Activated T-cell treated with anti-CD3 and anti-CD28 coated beads for 1 hour (primary cell): ENCODE results near the gene IFNL1.
"Not testable (repeated sequence)": the region's sequence is repeated elsewhere in the genome, so short reads cannot be mapped to it uniquely, and the experiment has no call there.

Experiments
- DNase-seq: peaks from one replicate; pipeline ENCODE4 v3.0.0-alpha.2; 2020; ENCODE audit warnings: low read depth

Gene IFNL1

DNA sequence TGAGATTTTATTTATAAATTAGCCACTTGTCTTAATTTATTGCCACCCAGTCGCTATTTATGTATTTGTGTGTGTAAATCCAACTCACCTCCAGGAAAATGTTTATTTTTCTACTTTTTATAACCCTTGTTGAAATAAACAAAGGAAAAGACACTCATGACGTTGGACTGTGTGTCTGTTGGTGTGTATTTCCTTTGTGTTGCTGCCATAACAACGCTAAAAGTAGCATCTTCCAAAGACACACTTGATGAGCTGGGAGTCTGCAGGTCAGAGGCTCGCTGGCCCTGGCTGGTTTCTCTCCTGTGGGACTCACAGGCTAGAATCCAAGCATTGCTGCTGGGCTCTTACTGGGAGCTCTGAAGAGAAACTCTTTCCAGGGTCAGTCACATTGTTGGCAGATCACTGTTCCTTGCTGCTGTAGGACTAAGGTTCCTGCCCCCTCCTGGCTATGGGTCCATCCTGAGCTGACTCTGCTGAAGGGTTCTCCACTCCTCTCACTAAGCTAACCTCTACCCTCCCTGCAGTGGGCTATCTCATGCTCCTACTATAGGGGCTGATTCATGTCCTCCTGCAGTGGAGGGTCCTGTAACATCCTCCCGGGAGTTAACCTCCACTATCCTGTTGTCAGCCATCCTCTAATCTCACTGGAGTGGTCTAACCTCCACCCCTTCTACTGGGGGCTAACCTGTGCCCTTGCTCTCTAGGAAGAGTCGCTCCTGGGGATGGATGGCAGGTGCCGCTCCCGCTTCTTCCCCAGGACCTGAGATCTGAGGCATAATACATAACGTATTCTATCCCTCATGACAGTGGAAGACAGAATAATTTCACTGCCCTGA lies 26.0 kb upstream of the IFNL1 start:
- no peak for DNase-seq

DNA sequence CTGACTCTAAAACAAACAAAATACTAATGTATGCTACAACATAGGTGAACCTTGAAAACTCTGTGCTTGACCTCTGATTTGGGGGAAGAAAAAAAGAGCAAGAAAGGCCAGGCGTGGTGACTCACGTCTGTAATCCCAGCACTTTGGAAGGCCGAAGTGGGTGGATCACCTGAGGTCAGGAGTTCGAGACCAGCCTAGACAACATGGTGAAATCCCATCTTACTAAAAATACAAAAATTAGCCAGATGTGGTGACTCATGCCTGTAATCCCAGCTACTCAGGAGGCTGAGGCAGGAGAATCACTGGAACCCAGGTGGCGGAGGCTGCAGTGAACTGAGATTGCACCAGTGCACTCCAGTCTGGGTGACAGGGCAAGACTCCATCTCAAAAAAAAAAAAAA lies 22.3 kb upstream of the IFNL1 start:
- DNase-seq = not testable (repeated sequence)

DNA sequence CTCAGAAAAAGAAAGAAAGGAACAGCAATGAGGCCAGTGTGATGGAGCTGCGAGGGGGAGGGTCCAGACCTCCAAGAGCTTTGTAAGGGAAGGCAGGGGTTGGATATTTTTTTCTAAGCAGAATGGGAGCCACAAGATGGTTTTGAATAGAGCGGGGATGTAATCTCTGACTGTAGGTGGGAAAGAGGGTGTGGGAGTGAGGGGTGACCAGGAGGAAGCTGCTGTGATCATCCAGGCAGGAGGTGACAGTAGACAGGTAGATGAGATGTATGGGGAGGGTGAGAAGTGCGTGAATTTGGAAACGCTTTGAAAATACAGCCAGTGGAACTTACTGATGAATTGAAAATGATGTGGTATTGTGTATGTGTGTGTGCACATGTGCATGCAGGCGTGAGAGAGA lies 20.6 kb upstream of the IFNL1 start:
- DNase-seq = no peak

DNA sequence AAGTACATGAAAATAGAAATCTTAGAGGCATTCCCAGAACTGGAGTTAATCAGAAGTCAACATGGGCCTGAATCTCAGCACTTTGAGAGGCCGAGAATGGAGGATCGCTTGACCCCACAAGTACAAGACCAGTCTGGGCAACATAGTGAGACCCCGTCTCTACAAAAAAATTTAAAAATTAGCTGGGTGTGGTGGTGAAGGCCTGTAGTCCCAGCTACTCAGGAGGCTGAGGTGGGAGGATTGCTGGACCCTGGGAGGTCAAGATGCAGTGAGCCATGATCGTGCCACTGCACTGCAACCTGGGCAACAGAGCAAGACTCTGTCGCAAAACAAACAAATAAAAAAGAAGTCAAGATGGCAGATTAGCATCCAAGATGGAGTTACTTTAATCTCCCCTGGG lies 19.5 kb upstream of the IFNL1 start:
- no peak for DNase-seq

DNA sequence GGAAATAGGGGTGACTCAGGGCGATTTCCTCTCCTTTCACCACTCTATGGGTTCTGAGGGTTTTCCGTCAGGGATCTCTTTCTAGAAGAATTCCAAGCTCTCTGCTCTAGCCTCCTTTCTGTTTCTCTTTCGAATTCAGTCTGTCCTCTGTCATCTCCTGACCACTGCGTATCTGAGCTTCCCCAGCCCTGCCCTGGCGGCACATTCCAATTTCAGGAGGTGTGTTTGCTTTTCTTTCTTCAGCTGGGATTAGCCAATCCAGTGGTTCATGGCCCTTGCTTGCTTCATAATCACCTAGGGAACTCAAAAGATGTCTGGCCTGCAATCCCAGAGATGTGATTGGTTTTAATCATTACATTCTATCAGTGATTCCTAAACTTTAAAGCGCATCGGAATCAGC lies 18.6 kb upstream of the IFNL1 start:
- no peak for DNase-seq

DNA sequence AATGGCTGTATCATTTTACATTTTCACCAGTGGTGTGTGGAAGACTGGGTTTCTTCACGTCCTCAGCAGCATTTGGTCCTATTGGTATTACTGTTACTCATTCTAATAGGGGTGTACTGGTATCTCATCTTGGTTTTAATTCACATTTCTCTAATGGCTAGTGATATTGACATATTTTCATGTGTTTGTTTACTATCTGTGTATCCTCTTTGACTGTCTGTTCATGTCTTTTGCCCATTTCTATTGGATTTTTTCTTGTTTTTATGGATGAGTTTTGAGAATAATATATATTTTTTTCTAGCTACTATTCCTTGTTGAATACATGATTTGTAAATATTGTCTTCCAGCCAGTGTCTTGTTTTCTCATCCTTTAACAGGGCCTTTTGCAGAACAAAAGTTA lies 14.2 kb upstream of the IFNL1 start:
- DNase-seq = no peak

DNA sequence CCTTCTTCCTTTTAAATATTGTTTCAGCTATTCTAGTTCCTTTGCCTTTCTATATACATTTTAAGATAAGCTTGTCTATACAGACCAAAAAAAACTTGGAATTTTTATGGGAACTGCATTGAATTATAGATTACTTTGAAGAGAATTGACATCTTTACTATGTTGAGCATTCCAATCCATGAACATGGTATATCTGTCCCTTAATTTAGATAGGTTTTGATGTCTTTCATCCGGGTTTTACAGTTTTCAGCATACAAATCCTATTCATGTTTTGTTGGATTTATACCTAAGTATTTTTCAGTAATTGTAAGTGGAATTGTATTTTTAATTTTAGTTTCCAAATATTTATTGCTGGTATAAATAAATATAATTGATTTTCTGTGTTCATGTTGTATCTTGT lies 12.2 kb upstream of the IFNL1 start:
- DNase-seq = no peak

DNA sequence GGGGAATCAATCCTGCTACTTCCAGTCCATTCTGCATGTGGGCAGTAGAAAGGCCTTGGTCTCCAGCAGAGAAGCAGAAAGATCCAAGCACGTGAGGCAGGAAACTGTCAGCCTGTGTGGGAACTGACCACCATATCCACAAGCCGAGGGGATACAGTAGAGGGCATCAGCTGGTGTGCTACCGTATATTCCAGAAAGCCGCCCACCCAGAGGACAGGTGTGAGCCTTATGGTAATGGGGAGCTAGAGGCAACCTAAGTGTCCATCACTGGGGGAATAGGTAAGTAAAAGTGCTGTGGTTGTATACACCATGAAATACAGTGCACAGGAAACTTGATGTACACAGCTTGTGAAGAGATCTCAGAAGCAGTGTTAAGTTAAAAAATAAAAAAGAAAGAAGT lies 2.8 kb upstream of the IFNL1 start:
- no peak for DNase-seq

DNA sequence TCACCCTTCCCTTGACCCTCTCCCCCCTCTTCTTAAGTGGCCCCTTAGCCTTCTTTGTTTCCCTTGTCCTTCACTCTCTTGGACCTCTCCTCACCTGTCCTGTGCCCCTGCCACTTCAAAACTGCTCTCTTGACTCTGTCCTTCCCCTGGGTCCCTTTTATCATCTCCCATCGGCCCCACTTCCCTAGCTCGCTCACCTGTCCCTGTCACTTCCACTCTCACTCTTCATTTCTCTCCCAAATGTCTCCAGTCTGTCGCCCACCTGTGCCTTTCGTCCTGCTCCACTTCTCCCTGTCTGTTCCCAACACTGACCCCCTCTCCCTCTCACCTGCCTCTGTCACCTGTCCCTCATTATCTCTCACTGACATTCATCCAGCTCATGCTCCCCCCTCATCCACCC lies 699 bp downstream of the IFNL1 start:
- no peak for DNase-seq

DNA sequence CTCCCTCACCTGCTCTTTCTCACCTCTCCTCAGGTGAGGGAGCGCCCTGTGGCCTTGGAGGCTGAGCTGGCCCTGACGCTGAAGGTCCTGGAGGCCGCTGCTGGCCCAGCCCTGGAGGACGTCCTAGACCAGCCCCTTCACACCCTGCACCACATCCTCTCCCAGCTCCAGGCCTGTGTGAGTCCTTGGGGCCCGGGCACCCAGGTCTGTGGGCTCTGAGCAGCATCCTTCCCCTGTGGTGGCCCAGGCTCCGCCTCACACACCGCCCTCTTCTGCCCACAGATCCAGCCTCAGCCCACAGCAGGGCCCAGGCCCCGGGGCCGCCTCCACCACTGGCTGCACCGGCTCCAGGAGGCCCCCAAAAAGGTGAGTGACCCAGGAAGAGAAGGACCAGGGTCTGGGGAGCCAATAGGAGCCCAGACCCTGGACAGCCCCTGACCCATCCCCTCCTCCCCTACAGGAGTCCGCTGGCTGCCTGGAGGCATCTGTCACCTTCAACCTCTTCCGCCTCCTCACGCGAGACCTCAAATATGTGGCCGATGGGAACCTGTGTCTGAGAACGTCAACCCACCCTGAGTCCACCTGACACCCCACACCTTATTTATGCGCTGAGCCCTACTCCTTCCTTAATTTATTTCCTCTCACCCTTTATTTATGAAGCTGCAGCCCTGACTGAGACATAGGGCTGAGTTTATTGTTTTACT lies 1.9 kb downstream of the IFNL1 start:
- peak; percentile 25 for DNase-seq

DNA sequence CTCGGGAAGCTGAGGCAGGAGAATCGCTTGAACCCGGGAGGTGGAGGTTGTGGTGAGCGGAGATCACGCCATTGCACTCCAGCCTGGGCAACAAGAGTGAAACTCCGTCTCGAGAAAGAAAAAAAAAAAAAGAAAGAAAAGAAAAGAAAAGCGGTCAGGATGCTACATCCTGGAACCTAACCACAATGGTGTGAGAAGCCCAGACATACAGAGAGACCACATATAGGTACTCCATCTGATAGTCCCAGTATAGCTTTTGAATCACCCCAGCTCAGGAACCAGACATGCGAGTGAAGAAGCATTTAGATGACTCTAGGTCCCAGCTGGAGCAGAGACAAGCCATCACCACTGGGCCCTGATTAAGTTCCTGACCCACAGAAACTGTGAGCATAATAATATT lies 3.2 kb downstream of the IFNL1 start:
- DNase-seq = no peak

DNA sequence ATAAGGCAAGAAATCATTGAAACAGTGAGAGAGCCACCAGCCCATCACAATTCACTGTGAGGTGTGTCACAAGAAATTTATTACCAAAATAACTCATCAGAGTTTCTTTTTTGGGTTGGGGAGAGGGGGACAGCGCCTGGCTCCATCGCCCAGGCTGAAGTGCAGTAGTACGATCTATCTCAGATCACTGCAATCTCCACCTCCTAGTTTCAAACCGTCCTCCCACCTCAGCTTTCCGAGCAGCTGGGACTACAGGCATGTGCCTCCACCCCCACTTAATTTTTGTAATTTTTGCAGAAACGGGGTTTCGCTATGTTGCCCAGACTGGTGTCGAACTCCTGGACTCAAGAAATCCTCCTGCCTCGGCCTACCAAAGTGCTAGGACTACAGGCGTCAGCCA lies 3.6 kb downstream of the IFNL1 start:
- no peak for DNase-seq

DNA sequence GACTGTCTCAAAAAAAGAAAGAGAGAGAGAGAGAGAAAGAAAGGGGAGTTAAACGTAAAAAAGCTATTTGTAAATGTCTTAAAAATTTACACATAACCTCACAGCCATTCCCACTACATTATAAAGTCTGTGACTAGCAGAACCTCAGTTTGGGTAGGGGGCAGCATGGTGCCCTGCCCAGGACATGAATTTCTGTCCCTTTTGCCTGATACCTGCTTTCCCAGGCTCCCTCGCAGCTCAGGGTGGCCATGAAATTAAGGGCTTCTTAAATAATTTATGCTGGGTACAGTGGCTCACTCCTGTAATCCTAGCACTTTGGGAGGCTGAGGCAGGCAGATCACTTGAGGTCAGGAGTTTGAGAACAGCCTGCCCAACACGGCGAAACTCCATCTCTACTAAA lies 4.8 kb downstream of the IFNL1 start:
- DNase-seq = no peak

DNA sequence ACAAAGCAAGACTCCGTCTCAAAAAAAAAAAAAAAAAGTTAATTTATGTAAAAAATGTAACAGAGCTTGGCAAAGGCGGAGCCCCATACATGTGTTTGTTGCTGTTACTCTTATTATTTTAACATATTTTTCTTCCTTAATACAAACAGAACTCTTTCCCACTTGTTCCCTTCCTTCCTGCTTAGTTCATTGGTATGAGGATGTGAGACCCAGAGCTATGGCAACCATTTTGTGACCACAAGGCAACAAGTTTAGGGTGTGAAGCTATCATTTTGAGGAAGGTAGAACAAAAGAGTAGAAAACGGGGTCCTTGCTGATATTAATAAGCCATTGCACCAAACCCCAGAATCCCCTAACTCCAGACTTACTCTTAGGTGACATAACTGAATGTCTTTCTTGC lies 5.4 kb downstream of the IFNL1 start:
- no peak for DNase-seq

DNA sequence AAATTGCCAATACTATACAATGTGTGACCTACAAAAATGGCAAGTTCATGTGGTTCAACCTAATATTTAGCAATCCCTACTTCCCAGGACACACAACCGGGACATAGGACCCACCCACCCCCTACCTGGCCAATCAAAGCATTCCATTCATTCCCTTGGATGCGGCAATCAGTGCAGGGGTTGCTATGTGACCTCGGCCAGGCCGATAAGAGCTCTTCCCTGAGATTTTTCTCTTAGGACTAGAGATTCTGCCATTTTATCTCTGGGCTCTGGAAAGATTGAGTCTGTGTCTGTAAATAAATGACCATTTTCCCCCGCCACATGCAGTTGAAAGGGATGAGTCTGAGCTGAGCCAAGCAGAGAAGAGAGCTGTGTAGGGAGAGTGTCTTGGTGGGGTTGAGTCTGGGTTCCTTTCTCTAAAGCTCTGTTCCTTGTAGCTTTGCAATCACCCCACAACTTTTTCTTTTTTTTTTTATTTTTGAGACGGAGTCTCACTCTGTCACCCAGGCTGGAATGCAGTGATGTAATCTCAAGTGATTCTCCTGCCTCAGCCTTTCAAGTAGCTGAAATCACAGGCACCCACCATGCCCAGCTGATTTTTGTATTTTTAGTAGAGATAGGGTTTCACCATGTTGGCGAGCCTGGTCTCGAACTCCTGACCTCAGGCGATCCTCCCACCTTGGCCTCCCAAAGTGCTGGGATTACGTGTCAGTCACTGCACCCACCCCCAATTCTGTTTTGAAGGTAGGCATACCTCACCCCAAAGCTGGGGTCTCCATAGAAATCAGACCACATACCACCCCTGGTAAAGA lies 7.4 kb downstream of the IFNL1 start:
- DNase-seq = no peak

DNA sequence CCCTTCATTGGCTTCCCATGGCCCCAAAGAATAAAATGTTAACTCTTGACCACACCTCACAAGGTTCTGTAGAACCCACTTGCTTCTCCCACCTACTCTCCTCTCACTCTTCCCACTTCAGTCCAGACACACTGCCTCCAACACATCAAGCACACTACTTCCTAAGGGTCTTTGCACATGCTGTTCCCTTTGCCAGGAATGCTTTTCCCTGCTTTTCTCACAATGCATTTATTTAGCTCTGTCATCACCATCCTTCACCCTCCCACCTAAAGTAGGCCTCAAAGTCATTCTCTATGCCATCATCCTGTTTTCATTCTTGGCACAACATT lies 7.9 kb downstream of the IFNL1 start:
- no peak for DNase-seq

DNA sequence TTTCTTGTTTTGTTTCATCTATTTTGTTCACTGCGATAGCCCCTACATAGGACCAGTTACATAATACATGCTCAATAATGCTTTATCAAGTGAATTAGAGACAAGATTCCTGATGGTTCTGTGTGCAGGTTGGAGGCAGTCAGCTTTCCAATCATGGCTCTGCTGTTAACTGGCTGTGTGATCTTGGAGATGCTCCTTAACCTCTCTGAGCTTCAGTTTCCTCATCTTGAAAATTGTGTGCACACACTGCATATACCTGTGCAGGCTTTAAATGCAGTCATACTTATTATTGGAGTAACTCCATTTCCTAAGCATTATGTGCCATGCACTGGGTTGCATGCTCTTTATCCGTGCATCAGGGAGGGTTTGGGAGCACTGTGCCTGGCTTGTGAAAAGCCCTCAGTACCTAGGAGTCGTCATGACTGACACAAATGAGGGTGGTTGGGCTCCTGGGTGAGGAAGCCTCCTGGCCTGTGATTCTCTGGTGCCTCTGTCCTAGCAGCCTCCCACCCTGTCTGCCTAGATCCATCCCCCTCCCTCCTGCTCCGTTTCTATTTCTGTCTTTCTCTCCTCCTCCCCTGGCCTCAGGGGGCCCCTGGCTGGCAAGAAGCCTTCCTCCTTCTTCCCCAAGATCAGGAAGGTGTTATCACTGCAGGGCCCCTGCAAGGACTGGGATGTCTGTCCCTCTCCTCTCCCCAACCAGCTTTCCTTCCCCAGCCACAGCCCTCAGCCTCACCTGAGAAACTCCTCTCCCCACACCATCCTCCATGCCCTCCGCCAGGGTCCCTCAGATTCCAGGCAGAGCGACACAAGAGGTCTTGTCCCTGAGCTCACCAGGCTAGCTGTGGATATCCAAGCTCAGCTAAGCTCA lies 8.7 kb downstream of the IFNL1 start:
- DNase-seq = no peak

DNA sequence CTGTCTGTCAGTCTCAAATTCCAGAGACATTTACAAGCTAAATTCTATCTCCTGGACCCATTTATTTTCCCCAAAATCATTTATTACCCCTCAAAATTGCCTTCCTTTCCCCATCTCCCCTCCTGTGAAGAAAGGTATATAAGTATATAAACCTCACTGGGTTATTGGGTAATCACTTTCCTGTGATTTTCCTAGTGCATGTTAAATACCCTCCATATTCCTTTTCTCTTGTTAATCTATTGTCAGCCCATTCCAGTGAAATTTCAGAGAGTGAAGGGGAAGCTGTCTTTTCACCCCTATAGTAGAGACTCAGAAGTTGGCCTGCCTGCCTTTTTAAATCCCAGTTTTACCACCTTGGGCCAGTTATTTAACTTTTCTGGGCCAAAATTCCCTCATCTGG lies 9.9 kb downstream of the IFNL1 start:
- no peak for DNase-seq

DNA sequence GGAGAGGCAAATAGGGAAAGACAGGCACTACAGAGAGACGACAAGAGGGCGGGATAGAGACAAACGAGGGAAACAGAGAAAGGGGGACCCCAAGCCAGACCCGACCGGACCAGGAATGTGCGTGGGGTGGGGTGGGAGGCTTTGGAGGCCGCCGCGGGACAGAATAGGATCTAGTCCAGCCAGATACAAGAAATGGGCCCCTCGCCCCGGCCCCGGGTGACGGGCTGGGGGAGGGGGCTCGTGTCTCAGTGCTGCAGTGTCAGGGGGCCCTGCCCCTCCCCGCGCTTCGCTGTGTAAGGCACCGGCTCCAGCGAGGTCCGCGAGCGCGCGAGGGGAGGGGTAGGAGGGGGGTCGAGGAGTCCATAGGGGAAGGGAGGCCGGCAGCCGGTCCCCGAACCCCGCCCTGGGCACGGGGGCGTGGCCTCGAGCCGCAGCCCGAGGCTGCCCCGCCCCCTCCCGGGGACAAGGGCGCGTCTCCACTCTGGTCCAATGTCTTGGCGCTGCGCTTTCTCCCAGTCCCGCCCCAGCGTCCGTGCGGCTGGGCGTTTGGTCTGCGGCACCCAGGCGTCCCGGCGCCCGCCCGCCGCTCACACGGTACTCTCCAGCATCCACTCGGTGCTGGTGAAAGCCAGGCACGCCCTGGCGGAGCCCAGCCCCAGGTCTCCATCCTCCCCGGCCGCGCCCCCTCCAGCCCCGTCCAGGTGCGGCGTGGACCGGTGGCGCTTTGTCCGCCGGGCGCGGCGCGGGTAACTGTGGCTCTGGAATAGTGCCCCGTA lies 11.0 kb downstream of the IFNL1 start:
- no peak for DNase-seq

DNA sequence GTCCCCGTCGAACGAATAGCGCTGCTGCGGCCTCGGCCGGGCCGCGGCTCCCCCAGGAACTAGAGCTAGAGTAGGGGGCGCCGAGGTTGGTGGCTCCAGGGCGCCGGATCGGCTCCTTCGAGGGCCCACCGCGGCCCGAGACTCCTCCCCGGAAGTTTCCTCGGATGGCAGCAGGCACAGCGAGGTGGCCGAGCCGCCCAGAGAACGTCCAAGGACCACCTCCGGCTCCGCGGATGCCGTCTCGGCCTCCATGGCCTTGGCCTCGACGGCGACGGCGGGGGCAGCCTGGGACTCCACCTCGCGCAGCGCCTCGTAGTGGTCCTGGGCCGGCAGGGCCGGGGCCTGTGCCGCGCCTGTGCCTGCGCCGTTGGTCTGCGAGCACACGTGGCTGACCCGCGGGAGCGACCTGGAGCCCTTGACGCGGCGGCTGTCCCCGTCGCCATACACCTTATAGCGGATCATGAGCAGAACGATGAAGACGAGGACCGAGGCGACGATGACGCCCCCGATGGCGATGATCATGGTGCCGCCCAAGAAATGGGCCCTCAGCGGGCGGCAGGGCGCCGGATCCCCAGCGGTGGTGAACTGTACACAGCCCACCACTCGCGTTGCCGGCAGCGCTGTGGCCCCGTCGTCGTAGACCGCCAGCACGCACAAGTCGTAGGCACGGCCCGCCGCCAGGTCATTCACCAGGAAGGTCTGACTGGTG lies 11.8 kb downstream of the IFNL1 start:
- DNase-seq = no peak
